Panc1 (cell line): ENCODE data around the gene FREM2. TPM values are rescaled to one million over a fixed set of nuclear protein-coding genes. Genes with fewer than 3 reads are reported as not detected.

Experiments
- ATAC-seq: fragments of 200-7000 bp; cut with Tn5 transposase; 2 replicates; pipeline ENCODE4 v1.9.1; 2020; ENCODE audit warnings: mild to moderate bottlenecking, moderate library complexity
- BruUV-seq: library from RNA; stranded (reverse); fragments of 400-500 nt; replicated peaks from 2 replicates; lab custom pipeline; 2021; lab: Mats Ljungman, UMichigan
- CTCF ChIA-PET: fragments of 300-600 bp; sonication (Branson Sonifier 250); formaldehyde crosslinking; loops from one replicate; lab custom pipeline; 2022; ENCODE audit warnings: antibody characterized with exemption; lab: Charles Lee
- POLR2A ChIA-PET: fragments of 300-600 bp; sonication (Branson Sonifier 250); formaldehyde crosslinking; loops from one replicate; lab custom pipeline; 2022; ENCODE audit warnings: antibody characterized with exemption; lab: Charles Lee
- DNase-seq: peaks from one replicate; pipeline ENCODE4 v3.0.0-alpha.2; 2010; ENCODE audit warnings: low read depth, low spot score
- H3K27ac ChIP-seq: 2 replicates; pipeline ENCODE4 v1.5.1; 2011; ENCODE audit warnings: mild to moderate bottlenecking, low read length, inconsistent platforms
- H3K27me3 ChIP-seq: fragments of 200-500 bp; sonication (Bioruptor generic); 2 replicates; pipeline ENCODE4 v1.6.0; 2014; ENCODE audit warnings: low read length, inconsistent platforms; ENCODE audit not compliant: control insufficient read depth, insufficient read depth
- H3K36me3 ChIP-seq: fragments of 200-500 bp; sonication (Bioruptor generic); 2 replicates; pipeline ENCODE4 v1.5.1; 2014; ENCODE audit warnings: inconsistent platforms, mild to moderate bottlenecking, low read length, moderate library complexity; ENCODE audit not compliant: control insufficient read depth, insufficient read depth
- H3K4me1 ChIP-seq: 2 replicates; pipeline ENCODE4 v1.5.1; 2011; ENCODE audit warnings: inconsistent platforms, mild to moderate bottlenecking, low read length, moderate library complexity; ENCODE audit not compliant: control insufficient read depth, insufficient read depth
- H3K4me3 ChIP-seq, 2 experiments: 2 replicates each; pipeline ENCODE4 v1.5.1; 2011 to 2012; ENCODE audit warnings: low read depth in 2 of 2, low read length in 2 of 2, mild to moderate bottlenecking in 2 of 2, inconsistent platforms in 1 of 2, moderate library complexity in 1 of 2
- H3K9me3 ChIP-seq: fragments of 200-500 bp; sonication (Bioruptor generic); 2 replicates; pipeline ENCODE4 v1.5.1; 2014; ENCODE audit warnings: low read depth, mild to moderate bottlenecking, inconsistent platforms, low read length, moderate library complexity; ENCODE audit not compliant: control insufficient read depth, insufficient read depth
- POLR2AphosphoS5 ChIP-seq: IDR thresholded peaks from 2 replicates; pipeline ENCODE4 v1.6.1; 2012; ENCODE audit warnings: mild to moderate bottlenecking, low read depth, low read length, moderate library complexity
- SIN3A ChIP-seq: IDR thresholded peaks from 2 replicates; pipeline ENCODE4 v1.6.1; 2012; ENCODE audit warnings: low read depth, mild to moderate bottlenecking, low read length, moderate library complexity, borderline replicate concordance; ENCODE audit not compliant: insufficient read depth
- TCF7L2 ChIP-seq: IDR thresholded peaks from 2 replicates; pipeline ENCODE4 v1.6.1; 2011; ENCODE audit warnings: mild to moderate bottlenecking, low read depth, low read length, inconsistent platforms
- in situ Hi-C: cut with HindIII; loops from 2 replicates; pipeline ENCODE4 v1.10.0; 2016; ENCODE audit warnings: low sequenced_read_pairs, low pct_unique_long_range_greater_than_20kb
- intact Hi-C: fragments of 100-400 bp; cut with micrococcal nuclease; formaldehyde crosslinking; loops from one replicate; pipeline ENCODE4 v1.10.0; 2022; ENCODE audit not compliant: unreplicated experiment
- total RNA-seq: library from RNA; stranded (reverse); gene quantifications from one replicate; pipeline ENCODE4 v1.2.1, GENCODE V29; 2021; ENCODE audit not compliant: unreplicated experiment
- TF ChIP-seq, protein P1 (sequence below), 2 experiments: IDR thresholded peaks; 2 replicates each; pipeline ENCODE4 v1.6.1; 2011 to 2012; ENCODE audit warnings: low read depth in 2 of 2, control low read depth in 1 of 2, low read length in 1 of 2, mild to moderate bottlenecking in 1 of 2, moderate library complexity in 1 of 2; ENCODE audit not compliant: insufficient read depth in 1 of 2
- TF ChIP-seq, protein P2 (sequence below): fragments of 450-650 bp; IDR thresholded peaks from 2 replicates; pipeline ENCODE4 v1.5.1; 2017; ENCODE audit warnings: mild to moderate bottlenecking

FREM2 gene
- total RNA-seq, 1 experiment from 2014 or later = 0.15 TPM

DNA sequence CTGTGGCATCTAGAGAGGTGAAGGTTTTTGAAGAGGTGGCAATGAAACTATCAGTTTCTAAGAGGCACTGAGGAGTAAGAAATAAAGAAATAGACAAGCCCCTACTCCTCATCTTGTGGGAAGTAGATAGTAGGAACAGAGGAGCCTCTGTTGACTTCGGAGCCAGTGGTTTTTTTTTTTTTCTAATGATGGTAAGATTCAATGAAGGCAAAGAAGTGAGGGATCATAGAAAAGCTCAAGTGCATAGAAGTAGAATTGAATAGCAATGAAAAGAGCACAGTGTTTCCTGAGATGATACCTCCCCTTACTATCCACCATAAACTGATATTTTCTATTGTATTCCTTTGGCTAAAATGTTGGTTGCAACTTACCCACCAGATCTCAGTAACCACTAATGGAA, 46.3 kb downstream of the FREM2 start:
- ATAC-seq (no peak), DNase-seq (no peak)
- no peaks in the 10 kb centered on the region for H3K36me3 ChIP-seq
- no peak overlapping the region for H3K4me3 ChIP-seq
- no peaks in the 10 kb centered on the region for H3K9me3 ChIP-seq
- intact Hi-C loops (no loop called here), in situ Hi-C loops (no loop called here)
- H3K27me3 ChIP-seq = no peaks in the 10 kb centered on the region
- BruUV-seq = no TSS peak
- no peak overlapping the region for H3K27ac ChIP-seq
- CTCF ChIA-PET = no interaction called here
- no peaks in the 10 kb centered on the region for H3K4me1 ChIP-seq
- TF ChIP-seq TCF7L2 (no peak), SIN3A (no peak), POLR2AphosphoS5 (no peak)
- TF ChIP-seq, protein P1, sequence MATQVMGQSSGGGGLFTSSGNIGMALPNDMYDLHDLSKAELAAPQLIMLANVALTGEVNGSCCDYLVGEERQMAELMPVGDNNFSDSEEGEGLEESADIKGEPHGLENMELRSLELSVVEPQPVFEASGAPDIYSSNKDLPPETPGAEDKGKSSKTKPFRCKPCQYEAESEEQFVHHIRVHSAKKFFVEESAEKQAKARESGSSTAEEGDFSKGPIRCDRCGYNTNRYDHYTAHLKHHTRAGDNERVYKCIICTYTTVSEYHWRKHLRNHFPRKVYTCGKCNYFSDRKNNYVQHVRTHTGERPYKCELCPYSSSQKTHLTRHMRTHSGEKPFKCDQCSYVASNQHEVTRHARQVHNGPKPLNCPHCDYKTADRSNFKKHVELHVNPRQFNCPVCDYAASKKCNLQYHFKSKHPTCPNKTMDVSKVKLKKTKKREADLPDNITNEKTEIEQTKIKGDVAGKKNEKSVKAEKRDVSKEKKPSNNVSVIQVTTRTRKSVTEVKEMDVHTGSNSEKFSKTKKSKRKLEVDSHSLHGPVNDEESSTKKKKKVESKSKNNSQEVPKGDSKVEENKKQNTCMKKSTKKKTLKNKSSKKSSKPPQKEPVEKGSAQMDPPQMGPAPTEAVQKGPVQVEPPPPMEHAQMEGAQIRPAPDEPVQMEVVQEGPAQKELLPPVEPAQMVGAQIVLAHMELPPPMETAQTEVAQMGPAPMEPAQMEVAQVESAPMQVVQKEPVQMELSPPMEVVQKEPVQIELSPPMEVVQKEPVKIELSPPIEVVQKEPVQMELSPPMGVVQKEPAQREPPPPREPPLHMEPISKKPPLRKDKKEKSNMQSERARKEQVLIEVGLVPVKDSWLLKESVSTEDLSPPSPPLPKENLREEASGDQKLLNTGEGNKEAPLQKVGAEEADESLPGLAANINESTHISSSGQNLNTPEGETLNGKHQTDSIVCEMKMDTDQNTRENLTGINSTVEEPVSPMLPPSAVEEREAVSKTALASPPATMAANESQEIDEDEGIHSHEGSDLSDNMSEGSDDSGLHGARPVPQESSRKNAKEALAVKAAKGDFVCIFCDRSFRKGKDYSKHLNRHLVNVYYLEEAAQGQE (IDR thresholded peaks at IDR 0.05; ENCODE audit: insufficient read depth in 1 of 2, low read depth in 2 of 2, low read length in 1 of 2) = no peak
- TF ChIP-seq, protein P2, sequence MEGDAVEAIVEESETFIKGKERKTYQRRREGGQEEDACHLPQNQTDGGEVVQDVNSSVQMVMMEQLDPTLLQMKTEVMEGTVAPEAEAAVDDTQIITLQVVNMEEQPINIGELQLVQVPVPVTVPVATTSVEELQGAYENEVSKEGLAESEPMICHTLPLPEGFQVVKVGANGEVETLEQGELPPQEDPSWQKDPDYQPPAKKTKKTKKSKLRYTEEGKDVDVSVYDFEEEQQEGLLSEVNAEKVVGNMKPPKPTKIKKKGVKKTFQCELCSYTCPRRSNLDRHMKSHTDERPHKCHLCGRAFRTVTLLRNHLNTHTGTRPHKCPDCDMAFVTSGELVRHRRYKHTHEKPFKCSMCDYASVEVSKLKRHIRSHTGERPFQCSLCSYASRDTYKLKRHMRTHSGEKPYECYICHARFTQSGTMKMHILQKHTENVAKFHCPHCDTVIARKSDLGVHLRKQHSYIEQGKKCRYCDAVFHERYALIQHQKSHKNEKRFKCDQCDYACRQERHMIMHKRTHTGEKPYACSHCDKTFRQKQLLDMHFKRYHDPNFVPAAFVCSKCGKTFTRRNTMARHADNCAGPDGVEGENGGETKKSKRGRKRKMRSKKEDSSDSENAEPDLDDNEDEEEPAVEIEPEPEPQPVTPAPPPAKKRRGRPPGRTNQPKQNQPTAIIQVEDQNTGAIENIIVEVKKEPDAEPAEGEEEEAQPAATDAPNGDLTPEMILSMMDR = no peak
- POLR2A ChIA-PET = no interaction called here

GRCh38 chr13:38735665-38736440, 49.0 kb downstream of the FREM2 start:
- DNase-seq (no peak), ATAC-seq (no peak)
- no TSS peak for BruUV-seq
- ChIA-PET CTCF (no interaction called here), POLR2A (no interaction called here)
- no peaks in the 10 kb centered on the region for H3K4me1 ChIP-seq
- H3K27ac ChIP-seq = no peak overlapping the region
- in situ Hi-C loops (no loop called here), intact Hi-C loops (no loop called here)
- no peaks in the 10 kb centered on the region for H3K27me3 ChIP-seq
- no peak for TF ChIP-seq POLR2AphosphoS5
- H3K9me3 ChIP-seq = no peaks in the 10 kb centered on the region
- H3K4me3 ChIP-seq = no peak overlapping the region
- no peaks in the 10 kb centered on the region for H3K36me3 ChIP-seq

DNA sequence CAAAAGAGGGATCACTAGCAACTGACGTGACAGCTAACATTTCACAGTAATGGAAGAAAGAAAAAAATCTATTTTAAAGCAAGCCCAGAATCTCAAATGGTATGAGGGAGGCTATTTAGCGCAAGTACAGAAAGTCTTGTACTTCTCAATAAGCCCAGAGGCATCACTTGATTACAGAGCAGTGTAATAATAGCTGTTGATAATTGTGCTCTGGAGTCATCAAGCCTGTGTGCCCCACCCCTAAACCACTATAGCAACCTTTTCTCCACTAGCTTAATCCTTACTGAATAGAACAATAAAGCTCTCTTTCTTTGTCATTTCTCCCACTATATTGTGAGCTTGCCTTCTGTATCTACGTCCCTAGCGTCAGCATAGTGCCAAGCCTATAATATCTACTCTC, 56.6 kb downstream of the FREM2 start:
- no peak for ATAC-seq
- POLR2A ChIA-PET = no interaction called here
- BruUV-seq = no TSS peak

More for the DNA sequence above, 56.6 kb downstream of the FREM2 start:
- Histone ChIP-seq H3K4me1 (no peaks in the 10 kb centered on the region), H3K27me3 (no peaks in the 10 kb centered on the region), H3K27ac (no peak overlapping the region), H3K36me3 (no peaks in the 10 kb centered on the region), H3K4me3 (no peak overlapping the region), H3K9me3 (no peaks in the 10 kb centered on the region)
- in situ Hi-C loops = no loop called here
- intact Hi-C loops = no loop called here
- CTCF ChIA-PET = no interaction called here
- no peak for DNase-seq
- no peak for TF ChIP-seq POLR2AphosphoS5
- TF ChIP-seq TCF7L2 = no peak
- TF ChIP-seq SIN3A = no peak
